RWPE1 (cell line): Measurements from ENCODE around the gene NAPB.

ENCODE experiments used
- CTCF ChIA-PET: fragments of 350-600 bp; sonication (Branson Sonifier 250); formaldehyde crosslinking; extraction: SDS; loops from one replicate; lab custom pipeline; 2021; lab: Yijun Ruan, JAX
- POLR2A ChIA-PET: fragments of 400-600 bp; formaldehyde crosslinking; extraction: SDS; loops from one replicate; lab custom pipeline; 2020; ENCODE audit warnings: antibody characterized with exemption; ENCODE audit not compliant: low non-redundant PET; lab: Yijun Ruan, JAX
- DNase-seq: peaks from one replicate; pipeline ENCODE4 v3.0.0; 2012; ENCODE audit warnings: low spot score
- H3K27ac ChIP-seq: fragments of 450-650 bp; 2 replicates; pipeline ENCODE4 v1.5.1; 2017
- CTCF ChIP-seq: fragments of 450-650 bp; conservative IDR thresholded peaks from 2 replicates; pipeline ENCODE4 v1.5.1; 2017; ENCODE audit warnings: low read depth, mild to moderate bottlenecking

Gene NAPB

DNA sequence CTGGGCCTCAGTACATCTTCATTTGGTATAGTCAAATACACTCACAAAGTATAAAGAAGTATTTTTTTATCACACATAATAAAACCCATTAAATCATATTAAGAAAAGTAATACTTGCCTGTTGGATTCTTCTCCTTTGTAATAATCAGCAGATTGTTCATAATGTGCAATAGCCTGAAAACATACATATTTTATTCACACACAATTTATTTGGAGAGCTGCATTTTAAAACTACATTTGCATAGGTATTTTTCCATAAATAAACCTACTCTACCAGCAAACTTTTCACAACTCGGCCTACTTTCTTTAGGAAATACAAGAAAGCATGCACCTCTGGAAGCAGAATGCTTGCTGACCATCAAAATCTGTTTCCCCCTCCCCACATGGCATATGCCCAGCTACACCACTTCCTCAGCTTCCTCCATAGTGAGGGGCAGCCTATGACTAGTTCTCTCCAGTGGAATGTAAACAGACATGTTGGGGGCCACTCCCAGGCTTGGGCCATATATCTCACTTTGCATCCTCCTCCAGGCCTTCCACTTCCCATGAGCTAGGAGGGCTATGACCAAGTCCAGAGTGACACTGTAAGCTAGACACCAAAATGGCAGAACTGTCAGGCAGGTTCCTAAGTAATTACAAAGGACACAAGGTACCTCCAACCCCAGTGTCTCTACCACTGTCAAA, 31.1 kb downstream of the NAPB start:
- no peak for TF ChIP-seq CTCF
- POLR2A ChIA-PET = no interaction called here
- CTCF ChIA-PET = interaction anchor here (1.1 kb wide), 1 partner anchor 14 kb away, joined by 3 read pairs; no protein-coding TSS in a partner anchor
- DNase-seq = no peak
- H3K27ac ChIP-seq = no peak overlapping the region

- TF ChIP-seq CTCF = no peak
- no peak for DNase-seq
- CTCF ChIA-PET = no interaction called here
- no peak overlapping the region for H3K27ac ChIP-seq
- POLR2A ChIA-PET = no interaction called here
Observed at GRCh38 chr20:23387118-23387443, 34.2 kb downstream of the NAPB start.

DNA sequence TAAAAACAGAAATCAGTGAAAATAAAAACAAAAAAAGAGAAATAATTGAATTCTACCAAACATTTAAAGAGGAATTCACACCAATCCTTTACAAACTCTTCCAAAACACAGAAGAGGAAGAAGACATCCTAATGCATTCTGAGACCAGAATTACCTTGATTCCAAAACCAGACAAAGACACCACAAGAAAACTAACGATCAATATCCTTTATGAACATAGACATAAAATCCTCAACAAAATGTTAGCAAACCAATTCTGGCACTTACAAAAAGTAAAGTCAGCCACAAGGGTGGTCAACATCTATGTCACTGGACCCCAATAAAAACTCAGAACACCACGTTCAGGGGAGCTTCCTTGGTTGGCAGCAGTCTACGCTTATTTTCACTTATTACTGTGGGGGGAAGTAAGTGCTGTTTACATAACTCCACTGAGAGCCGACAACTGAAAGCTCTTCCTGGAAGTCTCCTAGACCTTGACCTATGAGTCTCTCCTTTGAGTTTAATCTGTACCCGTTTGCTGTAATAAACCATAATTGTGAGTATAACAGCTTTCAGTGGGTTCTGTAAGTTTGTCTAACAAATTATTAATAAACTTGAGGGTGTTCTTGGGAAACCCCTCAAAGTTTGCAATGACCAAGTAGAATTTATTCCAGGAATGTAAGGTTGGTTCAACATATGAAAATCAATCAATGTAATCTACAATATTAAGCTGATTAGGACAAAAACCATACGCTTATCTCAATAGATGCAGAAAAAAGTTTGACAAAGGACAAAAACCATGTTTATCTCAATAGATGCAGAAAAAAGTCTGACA, 34.8 kb downstream of the NAPB start:
- no peak overlapping the region for H3K27ac ChIP-seq
- POLR2A ChIA-PET = no interaction called here
- TF ChIP-seq CTCF = no peak
- CTCF ChIA-PET = no interaction called here
- DNase-seq = no peak

- no peak for DNase-seq
- ChIA-PET CTCF (interaction anchor here (0.5 kb wide), 1 partner anchor 194 kb away, joined by 5 read pairs; no protein-coding TSS in a partner anchor), POLR2A (interaction anchor here (0.6 kb wide), 1 partner anchor 13 kb away, joined by 3 read pairs; no protein-coding TSS in a partner anchor)
- TF ChIP-seq CTCF = no peak
- H3K27ac ChIP-seq = no peak overlapping the region
Observed at GRCh38 chr20:23381876-23382275, 39.4 kb downstream of the NAPB start.

DNA sequence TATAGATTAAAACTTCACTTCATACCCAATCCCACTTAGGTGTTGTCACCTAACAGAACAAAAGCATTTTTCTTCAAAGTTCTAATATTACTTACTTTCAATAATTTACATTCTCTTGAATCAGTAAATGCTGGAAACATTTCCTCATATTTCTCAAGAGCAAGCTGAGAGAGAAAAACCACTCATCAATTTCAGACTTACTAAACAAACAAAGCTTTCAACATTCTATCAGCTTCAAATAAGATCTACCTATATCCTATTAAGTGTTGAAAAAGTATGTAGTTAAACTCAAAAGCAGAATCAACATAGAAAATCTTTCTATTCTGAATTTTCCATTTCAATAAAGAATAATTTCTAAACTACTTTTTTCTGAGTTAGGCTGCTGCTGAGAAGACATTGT, 41.5 kb downstream of the NAPB start:
- DNase-seq = no peak
- ChIA-PET POLR2A (no interaction called here), CTCF (interaction anchor here (0.7 kb wide), 1 partner anchor 1585 kb away, joined by 5 read pairs; no protein-coding TSS in a partner anchor)
- no peak overlapping the region for H3K27ac ChIP-seq
- TF ChIP-seq CTCF = no peak

DNA sequence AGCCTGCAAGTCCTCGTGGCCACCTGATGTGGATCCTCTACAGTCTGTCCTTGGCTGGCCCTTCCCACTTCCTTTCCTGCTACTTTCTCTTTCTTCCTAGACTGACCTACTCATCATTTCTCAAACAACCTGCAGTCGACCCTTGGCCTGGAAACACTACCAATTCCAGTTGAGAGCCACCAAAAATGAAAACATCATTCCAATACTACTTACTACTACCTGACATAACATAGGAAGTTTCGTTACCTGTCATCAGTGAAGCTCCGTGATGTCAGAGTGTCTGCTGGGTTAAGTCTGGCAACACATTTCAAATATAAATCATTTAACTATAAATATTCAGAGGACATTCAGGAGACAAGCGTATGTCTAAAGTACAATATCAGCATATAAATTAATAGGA, 45.5 kb downstream of the NAPB start:
- H3K27ac ChIP-seq = no peak overlapping the region
- TF ChIP-seq CTCF = no peak
- no peak for DNase-seq
- CTCF ChIA-PET = no interaction called here
- POLR2A ChIA-PET = no interaction called here
